KMS-11 (cell line): ENCODE results near the gene ACAT2.
A peak's percentile ranks its signal among the peaks of the same experiment; 100 is the strongest.

Experiments used
- H2AFZ ChIP-seq: fragments of 200-600 bp; sonication (generic); 2 replicates; pipeline ENCODE4 v1.6.1; 2016; ENCODE audit warnings: antibody characterized with exemption, mixed run types, low read depth
- H3K27ac ChIP-seq: fragments of 200-600 bp; sonication (generic); 2 replicates; pipeline ENCODE4 v1.6.1; 2016; ENCODE audit warnings: mild to moderate bottlenecking, mixed run types
- H3K27me3 ChIP-seq: fragments of 200-600 bp; sonication (generic); 2 replicates; pipeline ENCODE4 v1.6.1; 2017; ENCODE audit warnings: mild to moderate bottlenecking, low read depth, mixed run types, moderate library complexity; ENCODE audit not compliant: insufficient read depth
- H3K36me3 ChIP-seq: fragments of 200-600 bp; sonication (generic); 2 replicates; pipeline ENCODE4 v1.6.1; 2017; ENCODE audit warnings: mild to moderate bottlenecking, mixed run types; ENCODE audit not compliant: insufficient read depth
- H3K4me1 ChIP-seq: fragments of 200-600 bp; sonication (generic); 2 replicates; pipeline ENCODE4 v1.6.1; 2016; ENCODE audit warnings: mild to moderate bottlenecking, low read depth, mixed run types; ENCODE audit not compliant: poor library complexity, severe bottlenecking
- H3K4me2 ChIP-seq: fragments of 200-600 bp; sonication (generic); 2 replicates; pipeline ENCODE4 v1.7.0; 2016; ENCODE audit warnings: mild to moderate bottlenecking, mixed run types
- H3K4me3 ChIP-seq: fragments of 200-600 bp; sonication (generic); IDR thresholded peaks from 2 replicates; pipeline ENCODE4 v1.6.1; 2017; ENCODE audit warnings: low read depth, low read length, mixed read lengths; ENCODE audit not compliant: insufficient read depth
- H3K79me2 ChIP-seq: fragments of 200-600 bp; sonication (generic); 2 replicates; pipeline ENCODE4 v1.6.1; 2016; ENCODE audit warnings: low read depth, mixed run types; ENCODE audit not compliant: insufficient read depth
- H3K9ac ChIP-seq: fragments of 200-600 bp; sonication (generic); 2 replicates; pipeline ENCODE4 v1.6.1; 2016; ENCODE audit warnings: mild to moderate bottlenecking, mixed run types
- H4K20me1 ChIP-seq: fragments of 200-600 bp; sonication (generic); 2 replicates; pipeline ENCODE4 v1.6.1; 2016; ENCODE audit warnings: mild to moderate bottlenecking, mixed run types; ENCODE audit not compliant: insufficient read depth
- TF ChIP-seq, protein P1 (sequence below): fragments of 200-600 bp; sonication (generic); conservative IDR thresholded peaks from 2 replicates; pipeline ENCODE4 v1.6.1; 2017; ENCODE audit warnings: low read depth, mild to moderate bottlenecking, antibody characterized with exemption, low read length, moderate library complexity, mixed read lengths

Gene ACAT2

GRCh38 chr6:159788276-159788675, 26.4 kb downstream of the ACAT2 start:
- Histone ChIP-seq H3K79me2 (peaks cover 94% of the 10 kb centered on the region), H3K36me3 (peaks cover 32% of the 10 kb centered on the region; the same call in 1 of the 2 replicates), H3K4me1 (peaks cover 44% of the 10 kb centered on the region), H3K4me3 (no peak overlapping the region), H3K27ac (peak overlapping the region; percentile 47; the same call in 1 of the 2 replicates), H3K27me3 (no peaks in the 10 kb centered on the region), H3K4me2 (peak overlapping the region; percentile 85), H4K20me1 (peaks cover 17% of the 10 kb centered on the region), H3K9ac (peak overlapping the region; percentile 78; the same call in 1 of the 2 replicates), H2AFZ (no peak overlapping the region)
- TF ChIP-seq, protein P1, sequence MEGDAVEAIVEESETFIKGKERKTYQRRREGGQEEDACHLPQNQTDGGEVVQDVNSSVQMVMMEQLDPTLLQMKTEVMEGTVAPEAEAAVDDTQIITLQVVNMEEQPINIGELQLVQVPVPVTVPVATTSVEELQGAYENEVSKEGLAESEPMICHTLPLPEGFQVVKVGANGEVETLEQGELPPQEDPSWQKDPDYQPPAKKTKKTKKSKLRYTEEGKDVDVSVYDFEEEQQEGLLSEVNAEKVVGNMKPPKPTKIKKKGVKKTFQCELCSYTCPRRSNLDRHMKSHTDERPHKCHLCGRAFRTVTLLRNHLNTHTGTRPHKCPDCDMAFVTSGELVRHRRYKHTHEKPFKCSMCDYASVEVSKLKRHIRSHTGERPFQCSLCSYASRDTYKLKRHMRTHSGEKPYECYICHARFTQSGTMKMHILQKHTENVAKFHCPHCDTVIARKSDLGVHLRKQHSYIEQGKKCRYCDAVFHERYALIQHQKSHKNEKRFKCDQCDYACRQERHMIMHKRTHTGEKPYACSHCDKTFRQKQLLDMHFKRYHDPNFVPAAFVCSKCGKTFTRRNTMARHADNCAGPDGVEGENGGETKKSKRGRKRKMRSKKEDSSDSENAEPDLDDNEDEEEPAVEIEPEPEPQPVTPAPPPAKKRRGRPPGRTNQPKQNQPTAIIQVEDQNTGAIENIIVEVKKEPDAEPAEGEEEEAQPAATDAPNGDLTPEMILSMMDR, result no peak

- H3K4me1 ChIP-seq, result peaks cover 39% of the 10 kb centered on the region
Observed at GRCh38 chr6:159788753-159789376, 27.0 kb downstream of the ACAT2 start.

DNA sequence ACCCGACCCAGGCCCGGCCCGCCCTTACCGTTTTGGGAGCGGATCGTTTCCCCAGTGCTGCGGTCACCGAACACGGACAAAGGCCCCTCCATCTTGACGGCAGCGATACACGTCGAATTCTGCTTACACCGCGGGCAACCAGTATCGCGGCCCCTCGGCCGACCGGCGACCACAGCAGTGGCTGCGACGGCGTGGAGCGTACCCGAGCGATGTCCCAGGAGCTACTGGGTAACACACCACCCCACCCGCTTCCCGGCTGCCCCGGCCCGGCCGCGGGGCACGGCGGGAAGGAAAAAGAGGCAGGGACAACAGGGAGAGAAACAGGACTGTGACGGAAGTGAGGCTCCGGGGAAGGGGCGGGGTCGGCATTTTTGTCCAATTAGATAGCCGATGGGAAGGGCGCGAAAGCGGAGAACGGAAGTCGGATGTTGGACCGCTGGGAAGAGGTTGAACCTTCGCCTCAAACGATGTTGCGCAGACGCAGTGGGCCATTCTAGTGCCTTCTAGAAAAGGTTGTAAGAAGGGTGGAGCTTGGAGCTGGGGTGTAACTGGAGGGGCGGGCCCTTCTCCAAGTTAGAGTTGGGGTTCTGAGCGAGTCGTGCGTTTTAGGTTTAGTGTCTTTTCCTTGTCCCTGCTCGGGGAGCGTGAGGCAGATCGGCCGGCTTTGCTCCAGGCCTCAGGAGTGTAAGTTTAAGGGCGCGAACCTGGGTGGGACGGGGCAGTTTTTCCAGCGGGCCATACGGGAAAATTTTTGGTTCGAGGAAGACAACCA, 27.7 kb downstream of the ACAT2 start, which contains the start of gene TCP1:
Gene TCP1, minus strand, starts transcription at position 226 of the 772 bp plus-strand sequence. Its CDS starts 134 bp downstream, at position 92.
- peaks cover 36% of the 10 kb centered on the region for H3K4me1 ChIP-seq
- no peaks in the 10 kb centered on the region for H3K27me3 ChIP-seq
- H3K79me2 ChIP-seq, result peaks cover 94% of the 10 kb centered on the region
- peaks cover 17% of the 10 kb centered on the region for H4K20me1 ChIP-seq
- peak within 1 kb of the TSS; percentile 90 for H3K4me2 ChIP-seq
- H3K36me3 ChIP-seq, result peaks cover 26% of the 10 kb centered on the region; the same call in 1 of the 2 replicates
- peak within 1 kb of the TSS; percentile 78 for H3K9ac ChIP-seq
- peak within 1 kb of the TSS; percentile 47 for H3K27ac ChIP-seq
- TF ChIP-seq, protein P1, result no peak
- peak within 1 kb of the TSS; percentile 34 for H2AFZ ChIP-seq
- H3K4me3 ChIP-seq, result no peak within 1 kb of the TSS

More at GRCh38 chr6:159788753-159789376, 27.0 kb downstream of the ACAT2 start:
- H3K4me2 ChIP-seq, result peak overlapping the region; percentile 85
- H3K27me3 ChIP-seq, result no peaks in the 10 kb centered on the region
- peak overlapping the region; percentile 78 for H3K9ac ChIP-seq
- peaks cover 17% of the 10 kb centered on the region for H4K20me1 ChIP-seq
- H2AFZ ChIP-seq, result no peak overlapping the region; the same call in 1 of the 2 replicates
- H3K79me2 ChIP-seq, result peaks cover 94% of the 10 kb centered on the region
- no peak overlapping the region for H3K4me3 ChIP-seq
- TF ChIP-seq, protein P1, result no peak
- peaks cover 27% of the 10 kb centered on the region; the same call in 1 of the 2 replicates for H3K36me3 ChIP-seq
- peak overlapping the region; percentile 47; the same call in 1 of the 2 replicates for H3K27ac ChIP-seq

DNA sequence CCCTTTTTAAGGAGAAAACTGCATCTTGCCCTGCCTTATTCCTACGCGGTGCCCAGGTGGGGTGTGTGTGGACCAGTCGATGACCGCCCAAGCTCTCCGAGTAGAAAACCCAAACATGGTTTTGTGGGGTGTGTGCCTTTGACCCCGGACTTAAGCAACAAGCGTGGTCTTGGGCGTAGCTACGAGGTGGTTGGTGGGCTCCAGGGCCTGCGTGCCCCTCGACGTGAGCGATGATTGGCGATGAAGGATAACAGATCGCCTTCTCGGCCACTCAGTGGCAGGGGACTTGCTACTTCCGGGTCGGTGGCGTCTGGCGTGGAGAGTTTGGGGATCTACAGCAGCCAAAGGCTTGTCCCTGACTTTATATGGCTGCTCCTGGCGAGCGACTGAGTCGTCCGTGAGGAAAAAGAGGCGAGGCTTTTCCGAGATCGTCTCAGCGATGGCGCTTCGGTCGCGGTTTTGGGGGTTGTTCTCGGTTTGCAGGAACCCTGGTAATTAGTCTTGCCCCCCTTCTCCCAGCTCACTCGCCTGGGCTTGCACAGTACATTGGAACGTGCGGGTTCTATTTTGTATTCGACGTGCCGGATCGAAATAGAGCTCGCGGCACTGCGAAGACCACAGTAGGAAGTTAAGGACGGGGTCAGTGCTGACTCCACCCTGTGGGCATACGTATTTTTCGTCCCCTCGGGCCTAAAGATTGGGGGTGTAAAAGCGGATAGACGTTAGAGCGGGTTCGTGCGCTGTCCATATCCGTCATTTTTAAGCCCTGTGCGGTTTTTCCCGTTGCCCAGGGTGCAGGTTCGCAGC, 28.5 kb downstream of the ACAT2 start, which contains the start of gene MRPL18:
Gene MRPL18, plus strand, starts transcription at position 319 of the 807 bp plus-strand sequence. Its CDS starts 121 bp downstream, at position 440.
- no peak within 1 kb of the TSS for H3K4me3 ChIP-seq
- peak within 1 kb of the TSS; percentile 90 for H3K4me2 ChIP-seq
- no peaks in the 10 kb centered on the region for H3K27me3 ChIP-seq
- peaks cover 12% of the 10 kb centered on the region for H4K20me1 ChIP-seq
- peaks cover 86% of the 10 kb centered on the region for H3K79me2 ChIP-seq
- TF ChIP-seq, protein P1, result no peak
- peak within 1 kb of the TSS; percentile 34 for H2AFZ ChIP-seq
- H3K27ac ChIP-seq, result peak within 1 kb of the TSS; percentile 47
- H3K9ac ChIP-seq, result peak within 1 kb of the TSS; percentile 78
- peaks cover 36% of the 10 kb centered on the region for H3K4me1 ChIP-seq
- peaks cover 23% of the 10 kb centered on the region; the same call in 1 of the 2 replicates for H3K36me3 ChIP-seq
